Fibroblast of lung (primary cell): ENCODE data around the gene RAB5IF. TPM values are rescaled to one million over a fixed set of nuclear protein-coding genes. Genes with fewer than 3 reads are reported as not detected.
A peak's percentile ranks its signal among the peaks of the same experiment; 100 is the strongest.
"Not testable (repeated sequence)": the region's sequence is repeated elsewhere in the genome, so short reads cannot be mapped to it uniquely, and the experiment has no call there.

ENCODE experiments used
- DNase-seq, 2 donors: peaks; one replicate each; pipeline versions ENCODE4 v3.0.0 to v3.0.0-alpha.2; 2010; ENCODE audit warnings: low read depth in 2 of 2
- H2AFZ ChIP-seq: 2 replicates; pipeline ENCODE4 v1.5.1; 2012; ENCODE audit warnings: low read length, control low read depth, inconsistent platforms
- H3K27ac ChIP-seq: 2 replicates; pipeline ENCODE4 v1.5.1; 2011; ENCODE audit warnings: low read length, control low read depth; ENCODE audit not compliant: insufficient read depth
- H3K27me3 ChIP-seq: 2 replicates; pipeline ENCODE4 v1.5.1; 2011; ENCODE audit warnings: mild to moderate bottlenecking, low read length; ENCODE audit not compliant: control insufficient read depth, insufficient read depth
- H3K36me3 ChIP-seq: 2 replicates; pipeline ENCODE4 v1.5.1; 2011; ENCODE audit warnings: low read length; ENCODE audit not compliant: control insufficient read depth, insufficient read depth
- H3K4me1 ChIP-seq: 2 replicates; pipeline ENCODE4 v1.5.1; 2011; ENCODE audit warnings: low read length; ENCODE audit not compliant: control insufficient read depth, insufficient read depth; ENCODE audit errors: extremely low read depth
- H3K4me2 ChIP-seq: 2 replicates; pipeline ENCODE4 v1.5.1; 2011; ENCODE audit warnings: low read length, control low read depth; ENCODE audit not compliant: insufficient read depth; ENCODE audit errors: extremely low read depth
- H3K4me3 ChIP-seq, 4 experiments: fragments of 200-600 bp in 1 of 4; sonication (generic) in 1 of 4; replicated peaks in 1 of 4; 2 replicates each; pipeline ENCODE4 v1.5.1; 2011 to 2016; ENCODE audit warnings: low read length in 4 of 4, low read depth in 3 of 4, mild to moderate bottlenecking in 3 of 4, control low read depth in 2 of 4, inconsistent platforms in 1 of 4, mixed read lengths in 1 of 4; ENCODE audit not compliant: insufficient read depth in 1 of 4; ENCODE audit errors: control extremely low read depth in 1 of 4
- H3K79me2 ChIP-seq: 2 replicates; pipeline ENCODE4 v1.5.1; 2012; ENCODE audit warnings: mild to moderate bottlenecking, low read length, inconsistent platforms; ENCODE audit not compliant: control insufficient read depth, insufficient read depth
- H3K9ac ChIP-seq: 2 replicates; pipeline ENCODE4 v1.5.1; 2011; ENCODE audit warnings: mild to moderate bottlenecking, low read length, control low read depth; ENCODE audit not compliant: insufficient read depth
- H3K9me3 ChIP-seq: 2 replicates; pipeline ENCODE4 v1.5.1; 2012; ENCODE audit warnings: low read depth, low read length; ENCODE audit not compliant: control insufficient read depth, insufficient read depth
- H4K20me1 ChIP-seq: 2 replicates; pipeline ENCODE4 v1.5.1; 2011; ENCODE audit warnings: low read length; ENCODE audit not compliant: control insufficient read depth, insufficient read depth; ENCODE audit errors: extremely low read depth
- CTCF ChIP-seq, 2 donors: IDR thresholded peaks in 1 of 2; conservative IDR thresholded peaks in 1 of 2; 1 replicate in 1 of 2; 2 replicates in 1 of 2; pipeline ENCODE4 v1.5.1; 2011 to 2012; ENCODE audit warnings: low read length in 2 of 2, control low read depth in 1 of 2, inconsistent platforms in 1 of 2, low read depth in 1 of 2, mild to moderate bottlenecking in 1 of 2
- EZH2 ChIP-seq: IDR thresholded peaks from 2 replicates; pipeline ENCODE4 v1.5.1; 2012; ENCODE audit warnings: low read length, control low read depth, mild to moderate bottlenecking; ENCODE audit errors: missing control alignments
- polyA minus RNA-seq: library from RNA; depleted of rRNA, polyadenylated mRNA; stranded (reverse); fragments of >200 nt; gene quantifications from 2 replicates; pipeline ENCODE4 v1.2.3, GENCODE V29; 2011; ENCODE audit warnings: low replicate concordance
- polyA plus RNA-seq, 2 donors: library from polyadenylated mRNA; depleted of rRNA in 1 of 2; stranded (reverse) in 1 of 2; unstranded in 1 of 2; fragments of >200 nt; gene quantifications; 2 replicates each; pipeline ENCODE4 v1.2.1, GENCODE V29; 2011 to 2012; ENCODE audit warnings: missing spikeins in 1 of 2
- total RNA-seq: library from RNA; depleted of rRNA; stranded (reverse); fragments of >200 nt; gene quantifications from 2 replicates; pipeline ENCODE4 v1.2.1, GENCODE V29; 2014

The RAB5IF gene
- total RNA-seq (58.0 and 61.9 TPM in 2 replicates), polyA plus RNA-seq (104 and 114 TPM in 2 replicates), polyA minus RNA-seq (34.2 and 34.5 TPM in 2 replicates)
- 78.9 and 100 TPM in 2 replicates for polyA plus RNA-seq (2012)

- TF ChIP-seq CTCF (conservative IDR thresholded peaks at IDR 0.05 in 1 of 2, IDR thresholded peaks at IDR 0.05 in 1 of 2; ENCODE audit: low read depth in 1 of 2, low read length in 2 of 2): peak; percentile 80 to 86
- no peak for TF ChIP-seq EZH2
- peak within 1 kb of the TSS; percentile 89 for H2AFZ ChIP-seq
- peaks cover 5% of the 10 kb centered on the region for H3K36me3 ChIP-seq
- H3K4me1 ChIP-seq: no peaks in the 10 kb centered on the region
- no peaks in the 10 kb centered on the region for H3K9me3 ChIP-seq
- H3K27me3 ChIP-seq: no peaks in the 10 kb centered on the region
- H3K4me3 ChIP-seq: peak within 1 kb of the TSS; percentile 90 to 97 (median 95)
- peak within 1 kb of the TSS; percentile 94 for H3K4me2 ChIP-seq
- DNase-seq: peak; percentile 96 to 98
- peak within 1 kb of the TSS; percentile 89 for H3K9ac ChIP-seq
- peak within 1 kb of the TSS; percentile 89 for H3K27ac ChIP-seq
- no peaks in the 10 kb centered on the region for H4K20me1 ChIP-seq
- peaks cover 26% of the 10 kb centered on the region for H3K79me2 ChIP-seq
Observed at GRCh38 chr20:36605399-36606157, at the start of gene RAB5IF. Gene RAB5IF, plus strand, starts transcription at chr20:36605779. Its CDS starts 173 bp downstream, at chr20:36605952.

GRCh38 chr20:36562724-36563123 lies 42.9 kb upstream of the RAB5IF start:
- no peak overlapping the region for H3K4me2 ChIP-seq
- no peak for TF ChIP-seq EZH2
- TF ChIP-seq CTCF (conservative IDR thresholded peaks at IDR 0.05 in 1 of 2, IDR thresholded peaks at IDR 0.05 in 1 of 2; ENCODE audit: low read depth in 1 of 2, low read length in 2 of 2): no peak
- DNase-seq: no peak

GRCh38 chr20:36563374-36563773 lies 42.2 kb upstream of the RAB5IF start:
- Histone ChIP-seq H3K79me2 (no peaks in the 10 kb centered on the region), H3K9ac (no peak overlapping the region), H3K9me3 (no peaks in the 10 kb centered on the region), H4K20me1 (no peaks in the 10 kb centered on the region), H2AFZ (no peak overlapping the region), H3K4me2 (no peak overlapping the region), H3K27ac (no peak overlapping the region), H3K36me3 (no peaks in the 10 kb centered on the region), H3K4me3 (no peak overlapping the region), H3K4me1 (no peaks in the 10 kb centered on the region), H3K27me3 (peaks cover 4% of the 10 kb centered on the region)
- TF ChIP-seq CTCF (conservative IDR thresholded peaks at IDR 0.05 in 1 of 2, IDR thresholded peaks at IDR 0.05 in 1 of 2; ENCODE audit: low read depth in 1 of 2, low read length in 2 of 2) (no peak), EZH2 (no peak)
- DNase-seq: no peak

More at GRCh38 chr20:36562724-36563123, 42.9 kb upstream of the RAB5IF start:
- no peak overlapping the region for H2AFZ ChIP-seq
- no peak overlapping the region for H3K27ac ChIP-seq
- H3K9ac ChIP-seq: no peak overlapping the region
- H3K79me2 ChIP-seq: no peaks in the 10 kb centered on the region
- no peaks in the 10 kb centered on the region for H3K9me3 ChIP-seq
- no peaks in the 10 kb centered on the region for H3K4me1 ChIP-seq
- H4K20me1 ChIP-seq: no peaks in the 10 kb centered on the region
- H3K27me3 ChIP-seq: peaks cover 4% of the 10 kb centered on the region
- no peak overlapping the region for H3K4me3 ChIP-seq
- no peaks in the 10 kb centered on the region for H3K36me3 ChIP-seq

- H3K9ac ChIP-seq, H3K27ac ChIP-seq, H3K4me1 ChIP-seq: not testable (repeated sequence)
Observed at GRCh38 chr20:36564078-36564725, 41.4 kb upstream of the RAB5IF start.

More at GRCh38 chr20:36564078-36564725, 41.4 kb upstream of the RAB5IF start:
- H2AFZ ChIP-seq, H3K79me2 ChIP-seq, H3K9me3 ChIP-seq, H4K20me1 ChIP-seq, H3K4me3 ChIP-seq, DNase-seq, H3K36me3 ChIP-seq, H3K27me3 ChIP-seq, H3K4me2 ChIP-seq: not testable (repeated sequence)
